Endothelial cell of umbilical vein (primary cell): Measurements from ENCODE around the gene SYNGR1. TPM values are rescaled to one million over a fixed set of nuclear protein-coding genes. Genes with fewer than 3 reads are reported as not detected.

Experiments used
- BruUV-seq: library from RNA; stranded (reverse); fragments of 400-500 nt; replicated peaks from 2 replicates; lab custom pipeline; 2021; lab: Mats Ljungman, UMichigan
- CTCF ChIA-PET: fragments of 300-600, 350-600 bp; sonication (Branson Sonifier 250); formaldehyde crosslinking; loops from one replicate; lab custom pipeline; 2021; ENCODE audit warnings: antibody characterized with exemption, inconsistent platforms; lab: Charles Lee
- POLR2A ChIA-PET: fragments of 300-600, 350-600 bp; sonication (Branson Sonifier 250); formaldehyde crosslinking; loops from one replicate; lab custom pipeline; 2021; ENCODE audit warnings: antibody characterized with exemption, inconsistent platforms; lab: Charles Lee
- DNase-seq: peaks from one replicate; pipeline ENCODE4 v3.0.0-alpha.2; 2011; ENCODE audit warnings: low read depth, low spot score
- FAIRE-seq: peaks from 2 replicates; lab custom pipeline; 2011; peaks lifted over from hg19 to GRCh38; lab: Jason Lieb, UNC
- H2AFZ ChIP-seq: 2 replicates; pipeline ENCODE4 v1.6.0; 2012; ENCODE audit warnings: low read depth, low read length, control low read depth, inconsistent platforms
- H3K27ac ChIP-seq: 2 replicates; pipeline ENCODE4 v1.5.1; 2011; ENCODE audit warnings: low read depth, mild to moderate bottlenecking, control low read depth, low read length, moderate library complexity; ENCODE audit not compliant: insufficient read depth
- H3K27me3 ChIP-seq, 2 experiments: 2 replicates each; pipeline versions ENCODE4 v1.6.0 to v1.6.1; 2011; ENCODE audit warnings: low read length in 2 of 2, mixed read lengths in 1 of 2; ENCODE audit not compliant: control insufficient read depth in 2 of 2, insufficient read depth in 2 of 2
- H3K36me3 ChIP-seq, 2 experiments: 2 replicates in 1 of 2; 3 replicates in 1 of 2; pipeline ENCODE4 v1.5.1; 2011; ENCODE audit warnings: low read length in 2 of 2, mild to moderate bottlenecking in 1 of 2, moderate library complexity in 1 of 2; ENCODE audit not compliant: control insufficient read depth in 2 of 2, insufficient read depth in 2 of 2; ENCODE audit errors: extremely low read depth in 1 of 2
- H3K4me1 ChIP-seq: 3 replicates; pipeline ENCODE4 v1.5.1; 2011; ENCODE audit warnings: mild to moderate bottlenecking, low read length; ENCODE audit not compliant: control insufficient read depth, insufficient read depth; ENCODE audit errors: extremely low read depth
- H3K4me2 ChIP-seq: 2 replicates; pipeline ENCODE4 v1.6.1; 2011; ENCODE audit warnings: low read length, control low read depth, mixed read lengths; ENCODE audit not compliant: insufficient read depth
- H3K4me3 ChIP-seq, 3 experiments: fragments of 200-600 bp in 1 of 3; sonication (generic), shearing (Covaris generic) in 1 of 3; replicated peaks in 1 of 3; 2 replicates each; pipeline ENCODE4 v1.5.1; 2011 to 2016; ENCODE audit warnings: control low read depth in 3 of 3, low read length in 3 of 3, mild to moderate bottlenecking in 2 of 3, inconsistent platforms in 1 of 3, low read depth in 1 of 3, moderate library complexity in 1 of 3; ENCODE audit not compliant: insufficient read depth in 1 of 3
- H3K79me2 ChIP-seq: 2 replicates; pipeline ENCODE4 v1.6.0; 2012; ENCODE audit warnings: low read length, inconsistent platforms; ENCODE audit not compliant: control insufficient read depth, insufficient read depth
- H3K9ac ChIP-seq: replicated peaks from 2 replicates; pipeline ENCODE3; 2011; ENCODE audit warnings: low read length, control low read depth; ENCODE audit not compliant: insufficient read depth; ENCODE audit errors: extremely low read depth
- H3K9me1 ChIP-seq: replicated peaks from 3 replicates; pipeline ENCODE4 v1.6.0; 2011; ENCODE audit warnings: mild to moderate bottlenecking, low read length; ENCODE audit not compliant: control insufficient read depth, insufficient read depth; ENCODE audit errors: extremely low read depth
- H3K9me3 ChIP-seq: replicated peaks from 2 replicates; pipeline ENCODE4 v1.5.1; 2012; ENCODE audit warnings: low read length, inconsistent platforms; ENCODE audit not compliant: control insufficient read depth, insufficient read depth
- H4K20me1 ChIP-seq: replicated peaks from 2 replicates; pipeline ENCODE3; 2011; ENCODE audit warnings: mild to moderate bottlenecking, low read length; ENCODE audit not compliant: control insufficient read depth, insufficient read depth; ENCODE audit errors: extremely low read depth
- CTCF ChIP-seq, 2 donors: IDR thresholded peaks; 1 replicate in 1 of 2; 2 replicates in 1 of 2; pipeline ENCODE4 v1.5.1; 2011; ENCODE audit warnings: low read length in 2 of 2, mild to moderate bottlenecking in 2 of 2, moderate library complexity in 2 of 2, control low read depth in 1 of 2, inconsistent platforms in 1 of 2, low read depth in 1 of 2; ENCODE audit not compliant: insufficient read depth in 1 of 2; ENCODE audit errors: extremely low read depth in 1 of 2
- EZH2 ChIP-seq: IDR thresholded peaks from 2 replicates; pipeline ENCODE4 v1.6.1; 2012; ENCODE audit warnings: borderline replicate concordance, low read depth, mild to moderate bottlenecking, moderate library complexity, low read length, inconsistent platforms; ENCODE audit not compliant: severe bottlenecking
- FOS ChIP-seq: IDR thresholded peaks from 2 replicates; pipeline ENCODE4 v1.6.1; 2011; ENCODE audit warnings: mild to moderate bottlenecking, low read length, moderate library complexity, borderline replicate concordance; ENCODE audit not compliant: insufficient read depth
- GATA2 ChIP-seq: IDR thresholded peaks from 2 replicates; pipeline ENCODE4 v1.7.0; 2011; ENCODE audit warnings: low read depth, mild to moderate bottlenecking, moderate library complexity, mixed read lengths, low read length; ENCODE audit not compliant: insufficient read length, insufficient read depth
- JUN ChIP-seq: IDR thresholded peaks from 2 replicates; pipeline ENCODE4 v1.6.1; 2011; ENCODE audit warnings: borderline replicate concordance, low read depth; ENCODE audit not compliant: insufficient read length, insufficient read depth
- MAX ChIP-seq: IDR thresholded peaks from 2 replicates; pipeline ENCODE4 v1.6.1; 2011; ENCODE audit not compliant: insufficient read depth, insufficient read length
- MYC ChIP-seq: IDR thresholded peaks from one replicate; pipeline ENCODE4 v1.6.1; 2011; ENCODE audit warnings: mild to moderate bottlenecking, low read depth, low read length
- POLR2A ChIP-seq: IDR thresholded peaks from 2 replicates; pipeline ENCODE4 v1.6.1; 2012; ENCODE audit warnings: low read depth, mild to moderate bottlenecking, control low read depth, low read length
- POLR2AphosphoS5 ChIP-seq: IDR thresholded peaks from 2 replicates; pipeline ENCODE4 v1.6.1; 2012; ENCODE audit warnings: low read depth, mild to moderate bottlenecking, control low read depth, low read length, moderate library complexity; ENCODE audit not compliant: insufficient read depth
- dilution Hi-C: fragments of 300-500 bp; cut with MboI; formaldehyde crosslinking; loops from one replicate; pipeline ENCODE4 v1.15.0; 2019; ENCODE audit warnings: low sequenced_read_pairs; ENCODE audit not compliant: extremely low pct_ligation_motif_present
- intact Hi-C: fragments of 100-400 bp; cut with micrococcal nuclease; formaldehyde crosslinking; loops from one replicate; pipeline ENCODE4 v1.10.0; 2022
- polyA plus RNA-seq, 4 experiments: library from polyadenylated mRNA; depleted of rRNA in 3 of 4; stranded (reverse) in 3 of 4; unstranded in 1 of 4; fragments of >200 nt; gene quantifications; 2 replicates each; pipeline versions ENCODE4 v1.2.1 to v1.2.3, GENCODE V29; 2011 to 2012; ENCODE audit warnings: missing spikeins in 1 of 4
- total RNA-seq: library from RNA; stranded (reverse); gene quantifications from 2 replicates; pipeline ENCODE4 v1.2.3, GENCODE V29; 2021

Gene SYNGR1
- total and polyA plus RNA-seq, 2 donors (not counting 3 experiments of a cell fraction or from before 2014, with no cell fraction given), result 3.8 to 10.2 TPM

GRCh38 chr22:39422101-39422500, 72.3 kb downstream of the SYNGR1 start:
- Histone ChIP-seq H4K20me1 (no peaks in the 10 kb centered on the region), H3K27ac (no peak overlapping the region), H3K4me3 (no peak overlapping the region), H3K36me3 (peaks cover 8 to 38% of the 10 kb centered on the region in 2 experiments), H3K9ac (no peak overlapping the region), H3K4me2 (no peak overlapping the region), H2AFZ (no peak overlapping the region), H3K4me1 (no peaks in the 10 kb centered on the region), H3K27me3 (no peaks in the 10 kb centered on the region), H3K9me1 (no peaks in the 10 kb centered on the region), H3K9me3 (no peaks in the 10 kb centered on the region), H3K79me2 (no peaks in the 10 kb centered on the region)
- ChIA-PET CTCF (no interaction called here), POLR2A (no interaction called here)
- TF ChIP-seq FOS (no peak), JUN (no peak), GATA2 (no peak), EZH2 (no peak), MAX (no peak), MYC (no peak)
- dilution Hi-C loops (no loop called here), intact Hi-C loops (no loop called here)
- no peak for DNase-seq
- no TSS peak for BruUV-seq
- no peak for FAIRE-seq

GRCh38 chr22:39422721-39423120, 72.9 kb downstream of the SYNGR1 start:
- no peak for FAIRE-seq
- intact Hi-C loops (no loop called here), dilution Hi-C loops (no loop called here)
- Histone ChIP-seq H3K9me3 (no peaks in the 10 kb centered on the region), H3K9ac (no peak overlapping the region), H3K4me3 (no peak overlapping the region), H3K4me2 (no peak overlapping the region), H3K27ac (no peak overlapping the region), H3K27me3 (no peaks in the 10 kb centered on the region), H4K20me1 (no peaks in the 10 kb centered on the region), H2AFZ (no peak overlapping the region), H3K79me2 (no peaks in the 10 kb centered on the region), H3K4me1 (no peaks in the 10 kb centered on the region), H3K36me3 (peaks cover 11 to 39% of the 10 kb centered on the region in 2 experiments), H3K9me1 (no peaks in the 10 kb centered on the region)
- DNase-seq, result no peak
- POLR2A ChIA-PET, result no interaction called here
- TF ChIP-seq POLR2A, result no peak
- TF ChIP-seq GATA2, result no peak
- TF ChIP-seq FOS, result no peak
- no peak for TF ChIP-seq CTCF (IDR thresholded peaks at IDR 0.05; ENCODE audit: extremely low read depth in 1 of 2, insufficient read depth in 1 of 2, low read depth in 1 of 2, low read length in 2 of 2)
- TF ChIP-seq POLR2AphosphoS5, result no peak
- TF ChIP-seq MYC, result no peak
- TF ChIP-seq MAX, result no peak
- no peak for TF ChIP-seq EZH2
- TF ChIP-seq JUN, result no peak
- BruUV-seq, result no TSS peak
- CTCF ChIA-PET, result no interaction called here
